AML-193 (cell line): ENCODE data around the gene GCGR.

Experiments
- DNase-seq, 2 experiments: peaks; one replicate each; lab custom pipeline; 2025; lab: John Stamatoyannopoulos, UW

The GCGR gene

GRCh38 chr17:81846743-81847689 lies 43.1 kb downstream of the GCGR start:
- DNase-seq = no peak

- no peak for DNase-seq
Measured at GRCh38 chr17:81849457-81849856, 45.5 kb downstream of the GCGR start.

GRCh38 chr17:81851423-81851822 lies 47.5 kb downstream of the GCGR start:
- no peak for DNase-seq

- DNase-seq = no peak
Measured at GRCh38 chr17:81852237-81852636, 48.3 kb downstream of the GCGR start.

- DNase-seq = peak in 1 of 2 experiments; percentile 22
Measured at GRCh38 chr17:81854974-81855774, 51.2 kb downstream of the GCGR start.

GRCh38 chr17:81858170-81858966 lies 54.4 kb downstream of the GCGR start:
- no peak for DNase-seq

- peak in 1 of 2 experiments; percentile 29 for DNase-seq
Measured at GRCh38 chr17:81858967-81859905, 55.3 kb downstream of the GCGR start.

- no peak for DNase-seq
Measured at GRCh38 chr17:81859906-81860755, 56.2 kb downstream of the GCGR start, which contains the start of gene P4HB. Gene P4HB (minus strand): TSS chr17:81860535. CDS start chr17:81860471, 64 bp downstream.

- DNase-seq = peak; percentile 100
Measured at GRCh38 chr17:81860756-81861568, 57.0 kb downstream of the GCGR start.

GRCh38 chr17:81863123-81863675 lies 59.2 kb downstream of the GCGR start:
- DNase-seq = peak; percentile 32 to 55
